Fibroblast of pulmonary artery (primary cell): ENCODE measurements around the gene PDAP1.

ENCODE experiments used
- DNase-seq: peaks from one replicate; pipeline ENCODE4 v3.0.0-alpha.2; 2010; ENCODE audit warnings: low read depth
- H3K4me3 ChIP-seq: replicated peaks from 2 replicates; pipeline ENCODE4 v1.5.1; 2011; ENCODE audit warnings: low read depth, mild to moderate bottlenecking, control low read depth, low read length, moderate library complexity
- TF ChIP-seq, protein P1 (sequence below): IDR thresholded peaks from 2 replicates; pipeline ENCODE4 v1.5.1; 2011; ENCODE audit warnings: mild to moderate bottlenecking, control low read depth, low read length, inconsistent platforms; ENCODE audit errors: missing control alignments

The PDAP1 gene

DNA sequence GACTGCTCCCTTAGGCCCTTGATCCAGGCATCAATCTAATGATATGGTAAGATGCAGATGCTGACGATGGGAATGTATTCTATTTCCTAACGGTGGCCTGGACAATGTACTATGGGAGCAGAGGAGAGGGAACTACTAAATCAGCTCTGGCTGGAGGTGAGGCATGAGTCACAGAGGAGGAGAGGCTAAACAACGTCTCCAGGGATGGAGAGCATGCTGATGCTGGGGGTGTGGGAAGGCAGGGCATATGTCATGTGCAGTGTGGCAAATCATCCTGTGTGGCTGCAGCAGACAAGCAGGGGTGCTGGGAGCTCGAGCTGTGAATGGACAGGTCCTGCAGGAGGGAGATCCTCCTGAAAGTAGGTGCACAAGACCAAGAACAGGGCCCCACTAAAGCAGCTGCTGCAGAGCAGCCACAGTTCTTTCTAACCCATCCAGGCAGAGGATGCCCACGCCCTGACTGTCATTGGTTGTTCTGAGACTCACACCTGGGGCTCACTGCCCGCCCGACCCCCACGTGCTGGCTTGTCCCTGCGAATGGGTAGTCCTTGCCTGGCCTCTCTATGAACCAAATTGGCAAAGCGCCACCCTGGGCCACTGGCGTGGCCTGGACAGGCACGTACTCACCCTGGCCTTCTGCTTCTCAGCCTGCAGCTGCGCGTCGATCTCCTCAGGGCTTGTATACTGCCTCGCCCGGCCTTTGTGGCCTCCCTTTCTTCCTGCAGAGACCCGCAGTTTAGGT lies 4.0 kb downstream of the PDAP1 start:
- H3K4me3 ChIP-seq, result no peak overlapping the region
- TF ChIP-seq, protein P1, sequence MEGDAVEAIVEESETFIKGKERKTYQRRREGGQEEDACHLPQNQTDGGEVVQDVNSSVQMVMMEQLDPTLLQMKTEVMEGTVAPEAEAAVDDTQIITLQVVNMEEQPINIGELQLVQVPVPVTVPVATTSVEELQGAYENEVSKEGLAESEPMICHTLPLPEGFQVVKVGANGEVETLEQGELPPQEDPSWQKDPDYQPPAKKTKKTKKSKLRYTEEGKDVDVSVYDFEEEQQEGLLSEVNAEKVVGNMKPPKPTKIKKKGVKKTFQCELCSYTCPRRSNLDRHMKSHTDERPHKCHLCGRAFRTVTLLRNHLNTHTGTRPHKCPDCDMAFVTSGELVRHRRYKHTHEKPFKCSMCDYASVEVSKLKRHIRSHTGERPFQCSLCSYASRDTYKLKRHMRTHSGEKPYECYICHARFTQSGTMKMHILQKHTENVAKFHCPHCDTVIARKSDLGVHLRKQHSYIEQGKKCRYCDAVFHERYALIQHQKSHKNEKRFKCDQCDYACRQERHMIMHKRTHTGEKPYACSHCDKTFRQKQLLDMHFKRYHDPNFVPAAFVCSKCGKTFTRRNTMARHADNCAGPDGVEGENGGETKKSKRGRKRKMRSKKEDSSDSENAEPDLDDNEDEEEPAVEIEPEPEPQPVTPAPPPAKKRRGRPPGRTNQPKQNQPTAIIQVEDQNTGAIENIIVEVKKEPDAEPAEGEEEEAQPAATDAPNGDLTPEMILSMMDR, result no peak
- no peak for DNase-seq

DNA sequence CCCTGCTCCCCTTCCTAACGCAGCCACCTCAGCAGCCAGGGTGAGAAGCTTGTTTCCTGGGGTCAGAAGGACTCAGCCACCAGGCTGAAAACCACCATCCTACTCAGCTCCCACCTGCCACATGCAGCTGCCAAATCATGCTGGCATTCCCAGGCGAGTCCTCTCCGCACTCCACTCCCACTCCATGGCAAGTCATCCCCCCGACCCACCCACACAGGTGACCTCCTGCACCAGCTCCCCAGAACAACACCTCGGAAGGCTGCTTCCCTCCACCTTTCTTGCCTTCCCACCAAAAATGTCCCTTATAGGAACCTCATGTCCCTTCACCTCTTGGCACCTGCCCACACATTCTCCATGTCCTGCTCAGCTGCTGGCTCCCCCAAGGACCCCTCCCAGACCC lies 4.6 kb downstream of the PDAP1 start:
- TF ChIP-seq, protein P1, result no peak
- no peak overlapping the region for H3K4me3 ChIP-seq
- DNase-seq, result no peak

DNA sequence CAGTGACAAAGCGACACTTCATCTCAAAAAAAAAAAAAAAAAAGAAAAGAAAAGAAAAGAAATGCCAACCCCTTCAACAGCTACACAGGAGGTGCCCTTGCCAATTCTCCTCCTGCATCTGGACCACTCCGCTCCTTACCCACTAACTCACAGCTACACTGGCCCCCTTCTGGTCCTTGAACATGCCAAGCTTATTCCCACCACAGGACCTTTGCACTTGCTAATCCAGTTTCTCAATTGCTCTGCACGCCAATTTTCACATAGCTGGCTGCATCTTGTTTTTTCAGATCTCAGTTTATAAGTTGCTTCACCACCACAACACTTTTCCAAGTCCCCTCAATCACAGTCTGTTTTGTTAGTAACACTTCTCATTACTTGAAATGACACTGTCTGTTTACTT lies 5.5 kb downstream of the PDAP1 start:
- DNase-seq, result no peak
- TF ChIP-seq, protein P1, result no peak
- no peak overlapping the region for H3K4me3 ChIP-seq

DNA sequence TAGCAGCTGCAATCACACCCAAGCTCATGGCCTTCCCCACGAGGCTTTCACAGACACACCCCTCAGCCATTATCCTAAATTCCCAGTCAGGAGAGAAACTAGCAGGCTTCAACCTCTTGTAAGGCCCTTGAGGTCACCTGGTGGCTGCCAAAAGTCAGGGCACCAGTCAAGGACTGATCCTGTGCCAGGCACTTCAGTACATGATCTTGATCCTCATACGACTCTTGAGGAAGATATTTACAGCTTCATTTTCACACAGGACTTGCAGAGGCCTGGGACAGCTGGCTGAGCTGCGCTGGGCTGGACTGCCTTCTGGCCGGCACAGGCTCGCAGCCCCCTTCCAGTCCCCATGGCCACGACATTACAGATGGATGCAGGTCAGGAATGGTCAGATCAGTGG lies 8.8 kb downstream of the PDAP1 start:
- no peak for DNase-seq
- no peak overlapping the region for H3K4me3 ChIP-seq
- TF ChIP-seq, protein P1, result no peak

DNA sequence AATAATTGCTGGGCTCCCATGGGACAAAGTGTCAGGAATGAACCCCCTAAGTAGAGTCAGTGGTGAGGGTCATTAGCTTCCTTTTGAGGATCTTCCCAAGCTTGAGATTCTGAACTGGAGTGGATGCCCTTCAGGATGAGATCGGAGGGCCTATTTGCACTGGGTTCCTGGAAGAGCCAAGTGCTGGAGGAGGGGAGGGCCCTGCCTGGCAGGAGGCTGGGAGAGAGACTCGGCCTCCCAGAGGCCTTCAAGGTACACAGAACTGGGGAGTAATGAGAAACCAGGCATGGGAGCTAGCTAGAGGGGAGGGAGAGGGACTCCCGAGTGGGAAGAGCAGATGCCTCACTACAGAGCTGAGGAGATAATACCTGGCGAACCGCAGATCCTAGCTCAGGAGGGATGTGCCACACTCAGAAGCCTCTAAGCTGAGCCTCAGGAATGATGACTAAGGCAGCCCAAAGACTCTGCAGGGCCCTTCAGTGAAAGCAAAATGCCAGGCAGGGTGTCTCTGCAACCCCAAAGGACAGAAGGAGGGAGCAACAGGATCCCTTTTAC lies 9.4 kb downstream of the PDAP1 start:
- DNase-seq, result no peak
- H3K4me3 ChIP-seq, result no peak overlapping the region
- TF ChIP-seq, protein P1, result no peak

DNA sequence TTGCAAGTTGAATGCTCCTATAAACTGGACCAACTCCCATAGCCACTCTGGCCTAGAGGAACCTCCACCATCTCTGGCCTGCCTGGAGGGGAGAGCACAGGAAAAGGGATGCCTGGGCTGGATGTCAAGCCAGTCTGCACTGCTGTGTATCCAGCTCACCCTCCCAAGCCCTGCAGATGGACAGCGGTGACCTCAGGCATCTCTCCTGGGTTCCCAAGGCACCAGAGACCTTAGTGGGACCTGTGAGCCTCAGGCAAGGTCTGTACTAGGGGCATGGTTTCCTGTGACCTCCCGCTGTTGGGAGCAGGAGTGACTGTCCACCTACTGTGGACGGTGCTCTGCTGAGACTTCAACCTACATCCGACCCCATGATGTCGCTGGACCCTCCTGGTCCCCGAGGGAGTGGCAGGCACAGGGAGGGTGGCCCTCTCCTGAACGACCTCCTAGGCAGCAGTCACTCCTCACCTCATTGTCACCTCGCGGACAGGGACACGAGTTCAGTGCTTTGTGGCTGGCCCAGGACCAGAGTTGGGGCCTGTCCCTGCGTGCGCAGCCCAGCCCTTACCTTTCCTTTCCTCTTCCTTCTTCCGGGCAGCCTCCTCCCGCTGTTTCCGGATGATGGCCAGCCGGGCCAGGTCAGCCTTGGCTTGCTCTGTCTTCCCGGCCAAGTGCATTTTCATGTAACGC lies 11.0 kb downstream of the PDAP1 start:
- DNase-seq, result no peak
- TF ChIP-seq, protein P1, result no peak
- no peak overlapping the region for H3K4me3 ChIP-seq
